WERI-Rb-1 (cell line): Measurements from ENCODE around the gene CCDC187.

Experiments used
- DNase-seq: peaks from one replicate; pipeline ENCODE4 v3.0.0-alpha.2; 2020
- H3K27ac ChIP-seq: fragments of 250-450 bp; sonication (Bioruptor Pico); 2 replicates; pipeline ENCODE4 v1.5.1; 2020; ENCODE audit warnings: mild to moderate bottlenecking, moderate library complexity
- H3K27me3 ChIP-seq: fragments of 250-450 bp; sonication (Bioruptor Pico); 2 replicates; pipeline ENCODE4 v1.5.1; 2021; ENCODE audit warnings: mild to moderate bottlenecking, low read depth, moderate library complexity; ENCODE audit not compliant: insufficient read depth, severe bottlenecking
- H3K36me3 ChIP-seq: fragments of 250-450 bp; sonication (Bioruptor Pico); 2 replicates; pipeline ENCODE4 v1.5.1; 2020; ENCODE audit warnings: mild to moderate bottlenecking, moderate library complexity
- H3K4me3 ChIP-seq: 2 replicates; pipeline ENCODE4 v1.5.1; 2011; ENCODE audit warnings: low read depth, mild to moderate bottlenecking, control low read depth, low read length
- H3K9me3 ChIP-seq: fragments of 250-450 bp; sonication (Bioruptor Pico); 2 replicates; pipeline ENCODE4 v1.5.1; 2021; ENCODE audit warnings: mild to moderate bottlenecking, moderate library complexity; ENCODE audit not compliant: severe bottlenecking
- CTCF ChIP-seq: IDR thresholded peaks from 2 replicates; pipeline ENCODE4 v1.5.1; 2011; ENCODE audit warnings: low read depth, mild to moderate bottlenecking, control low read depth, inconsistent platforms, low read length

Gene CCDC187

GRCh38 chr9:136216541-136217244, 87.2 kb downstream of the CCDC187 start:
- TF ChIP-seq CTCF: no peak
- DNase-seq: no peak

GRCh38 chr9:136213733-136214132, 90.2 kb downstream of the CCDC187 start:
- Histone ChIP-seq H3K9me3 (peaks cover 4% of the 10 kb centered on the region), H3K27ac (peak overlapping the region; percentile 98), H3K4me3 (no peak overlapping the region), H3K36me3 (peaks cover 93% of the 10 kb centered on the region), H3K27me3 (no peaks in the 10 kb centered on the region)
- TF ChIP-seq CTCF: no peak
- DNase-seq: no peak

More at GRCh38 chr9:136216541-136217244, 87.2 kb downstream of the CCDC187 start:
- H3K9me3 ChIP-seq: peaks cover 4% of the 10 kb centered on the region
- H3K4me3 ChIP-seq: peak overlapping the region; percentile 41
- peaks cover 73% of the 10 kb centered on the region for H3K36me3 ChIP-seq
- no peaks in the 10 kb centered on the region for H3K27me3 ChIP-seq
- peak overlapping the region; percentile 98 for H3K27ac ChIP-seq

- Histone ChIP-seq H3K36me3 (peaks cover 91% of the 10 kb centered on the region), H3K4me3 (peak overlapping the region; percentile 24), H3K27me3 (no peaks in the 10 kb centered on the region), H3K27ac (peak overlapping the region; percentile 98), H3K9me3 (peaks cover 4% of the 10 kb centered on the region)
- no peak for TF ChIP-seq CTCF
- peak; percentile 97 for DNase-seq
Measured at GRCh38 chr9:136212345-136212950, 91.4 kb downstream of the CCDC187 start.

GRCh38 chr9:136211441-136212344, 92.2 kb downstream of the CCDC187 start:
- H3K36me3 ChIP-seq: peaks cover 89% of the 10 kb centered on the region
- peaks cover 4% of the 10 kb centered on the region for H3K9me3 ChIP-seq
- H3K4me3 ChIP-seq: peak overlapping the region; percentile 24
- H3K27ac ChIP-seq: peak overlapping the region; percentile 98
- TF ChIP-seq CTCF: no peak
- H3K27me3 ChIP-seq: no peaks in the 10 kb centered on the region
- DNase-seq: no peak

GRCh38 chr9:136211006-136211405, 92.9 kb downstream of the CCDC187 start:
- H3K4me3 ChIP-seq: no peak overlapping the region
- DNase-seq: no peak
- peaks cover 88% of the 10 kb centered on the region for H3K36me3 ChIP-seq
- H3K9me3 ChIP-seq: peaks cover 4% of the 10 kb centered on the region
- no peaks in the 10 kb centered on the region for H3K27me3 ChIP-seq
- TF ChIP-seq CTCF: no peak
- peak overlapping the region; percentile 98 for H3K27ac ChIP-seq
